HEK293 (cell line): ENCODE data around the gene CECR2.

ENCODE experiments used
- ELK4 ChIP-seq: IDR thresholded peaks from 2 replicates; pipeline ENCODE4 v1.6.1; 2011; ENCODE audit warnings: mild to moderate bottlenecking, low read depth, low read length, borderline replicate concordance
- FEZF1 ChIP-seq: fragments of 450-650 bp; formaldehyde crosslinking; IDR thresholded peaks from 2 replicates; pipeline ENCODE4 v1.5.1; 2016; ENCODE audit warnings: missing biosample characterization, missing genetic modification characterization
- GLIS2 ChIP-seq: fragments of 450-650 bp; formaldehyde crosslinking; IDR thresholded peaks from 2 replicates; pipeline ENCODE4 v1.5.1; 2016; ENCODE audit warnings: missing biosample characterization, missing genetic modification characterization
- HOXC10 ChIP-seq: sonication (generic); formaldehyde crosslinking; IDR thresholded peaks from 2 replicates; pipeline ENCODE4 v1.8.1; 2023; ENCODE audit warnings: mild to moderate bottlenecking, missing genetic modification reagents
- PRDM1 ChIP-seq: fragments of 450-650 bp; formaldehyde crosslinking; IDR thresholded peaks from 2 replicates; pipeline ENCODE4; 2016; ENCODE audit warnings: missing biosample characterization, missing genetic modification characterization
- PRDM4 ChIP-seq: fragments of 450-650 bp; formaldehyde crosslinking; IDR thresholded peaks from 2 replicates; pipeline ENCODE4 v1.5.1; 2017; ENCODE audit warnings: missing biosample characterization, missing genetic modification characterization
- RBAK ChIP-seq: fragments of 450-650 bp; formaldehyde crosslinking; IDR thresholded peaks from 2 replicates; pipeline ENCODE4 v1.5.1; 2016; ENCODE audit warnings: missing biosample characterization, missing genetic modification characterization
- ZBTB17 ChIP-seq: fragments of 450-650 bp; formaldehyde crosslinking; IDR thresholded peaks from 2 replicates; pipeline ENCODE4 v1.5.1; 2016; ENCODE audit warnings: missing biosample characterization, missing genetic modification characterization
- ZBTB7A ChIP-seq: fragments of 450-650 bp; formaldehyde crosslinking; IDR thresholded peaks from 2 replicates; pipeline ENCODE4 v1.5.1; 2016; ENCODE audit warnings: low read depth, missing biosample characterization, missing genetic modification characterization
- ZBTB8A ChIP-seq: fragments of 450-650 bp; formaldehyde crosslinking; IDR thresholded peaks from 2 replicates; pipeline ENCODE4 v1.5.1; 2016; ENCODE audit warnings: missing biosample characterization, missing genetic modification characterization
- ZFHX2 ChIP-seq: fragments of 450-650 bp; formaldehyde crosslinking; conservative IDR thresholded peaks from 2 replicates; pipeline ENCODE4 v1.5.1; 2016; ENCODE audit warnings: missing biosample characterization, missing genetic modification characterization
- ZFP3 ChIP-seq: fragments of 450-650 bp; formaldehyde crosslinking; IDR thresholded peaks from 2 replicates; pipeline ENCODE4 v1.5.1; 2016; ENCODE audit warnings: low read depth, missing biosample characterization, missing genetic modification characterization
- ZFP37 ChIP-seq: fragments of 450-650 bp; formaldehyde crosslinking; IDR thresholded peaks from 2 replicates; pipeline ENCODE4 v1.5.1; 2016; ENCODE audit warnings: missing biosample characterization, missing genetic modification characterization
- ZFP69B ChIP-seq: fragments of 450-650 bp; formaldehyde crosslinking; IDR thresholded peaks from 2 replicates; pipeline ENCODE4 v1.5.1; 2016; ENCODE audit warnings: missing biosample characterization, missing genetic modification characterization
- ZNF174 ChIP-seq: fragments of 450-650 bp; formaldehyde crosslinking; IDR thresholded peaks from 2 replicates; pipeline ENCODE4 v1.5.0; 2017; ENCODE audit warnings: missing biosample characterization, mild to moderate bottlenecking, missing genetic modification characterization
- ZNF248 ChIP-seq: fragments of 450-650 bp; formaldehyde crosslinking; IDR thresholded peaks from 2 replicates; pipeline ENCODE4 v1.5.1; 2017; ENCODE audit warnings: missing biosample characterization, missing genetic modification characterization
- ZNF26 ChIP-seq: fragments of 450-650 bp; formaldehyde crosslinking; IDR thresholded peaks from 2 replicates; pipeline ENCODE4 v1.5.1; 2016; ENCODE audit warnings: missing biosample characterization, missing genetic modification characterization
- ZNF266 ChIP-seq: fragments of 450-650 bp; formaldehyde crosslinking; IDR thresholded peaks from 2 replicates; pipeline ENCODE4 v1.5.1; 2016; ENCODE audit warnings: missing biosample characterization, missing genetic modification characterization, low read depth
- ZNF274 ChIP-seq, 2 experiments: fragments of 200-500 bp in 1 of 2; fragments of 450-650 bp in 1 of 2; sonication (Bioruptor generic) in 1 of 2; formaldehyde crosslinking in 1 of 2; IDR thresholded peaks; 2 replicates each; pipeline versions ENCODE4 v1.5.1 to v1.6.1; 2014 to 2016; ENCODE audit warnings: borderline replicate concordance in 1 of 2, inconsistent platforms in 1 of 2, low read length in 1 of 2, missing biosample characterization in 1 of 2, missing genetic modification characterization in 1 of 2
- ZNF292 ChIP-seq: fragments of 450-650 bp; formaldehyde crosslinking; IDR thresholded peaks from 2 replicates; pipeline ENCODE4 v1.5.1; 2016; ENCODE audit warnings: low read depth, missing biosample characterization, missing genetic modification characterization, borderline replicate concordance
- ZNF341 ChIP-seq: fragments of 450-650 bp; formaldehyde crosslinking; IDR thresholded peaks from 2 replicates; pipeline ENCODE4; 2016; ENCODE audit warnings: low read depth, missing biosample characterization, missing genetic modification characterization
- ZNF654 ChIP-seq: fragments of 450-650 bp; formaldehyde crosslinking; IDR thresholded peaks from 2 replicates; pipeline ENCODE4 v1.5.1; 2016; ENCODE audit warnings: low read depth, missing biosample characterization, missing genetic modification characterization
- ZNF664 ChIP-seq: fragments of 450-650 bp; formaldehyde crosslinking; IDR thresholded peaks from 2 replicates; pipeline ENCODE4 v1.5.1; 2016; ENCODE audit warnings: missing biosample characterization, missing genetic modification characterization
- ZNF677 ChIP-seq: fragments of 450-650 bp; IDR thresholded peaks from 2 replicates; pipeline ENCODE4 v1.5.0; 2018; ENCODE audit warnings: missing biosample characterization, mild to moderate bottlenecking, missing genetic modification characterization, moderate library complexity
- ZNF692 ChIP-seq: fragments of 450-650 bp; formaldehyde crosslinking; IDR thresholded peaks from 2 replicates; pipeline ENCODE4 v1.5.1; 2016; ENCODE audit warnings: missing biosample characterization, missing genetic modification characterization
- ZNF76 ChIP-seq: fragments of 450-650 bp; formaldehyde crosslinking; IDR thresholded peaks from 2 replicates; pipeline ENCODE4; 2016; ENCODE audit warnings: low read depth, missing biosample characterization, missing genetic modification characterization, borderline replicate concordance
- ZNF768 ChIP-seq: fragments of 450-650 bp; formaldehyde crosslinking; IDR thresholded peaks from 2 replicates; pipeline ENCODE4 v1.5.1; 2018; ENCODE audit warnings: missing biosample characterization, mild to moderate bottlenecking, missing genetic modification characterization
- ZNF777 ChIP-seq: fragments of 450-650 bp; formaldehyde crosslinking; IDR thresholded peaks from 2 replicates; pipeline ENCODE4 v1.5.1; 2017; ENCODE audit warnings: missing biosample characterization, missing genetic modification characterization, borderline replicate concordance
- ZNF843 ChIP-seq: fragments of 450-650 bp; formaldehyde crosslinking; IDR thresholded peaks from 2 replicates; pipeline ENCODE4 v1.5.1; 2016; ENCODE audit warnings: missing biosample characterization, missing genetic modification characterization
- TF ChIP-seq, protein P1 (sequence below): fragments of 450-650 bp; formaldehyde crosslinking; IDR thresholded peaks from 2 replicates; pipeline ENCODE4 v1.5.1; 2017; ENCODE audit warnings: missing biosample characterization, missing genetic modification characterization
- TF ChIP-seq, protein P2 (sequence below): fragments of 450-650 bp; formaldehyde crosslinking; IDR thresholded peaks from 2 replicates; pipeline ENCODE4 v1.5.1; 2016; ENCODE audit warnings: missing biosample characterization, missing genetic modification characterization

CECR2 gene

DNA sequence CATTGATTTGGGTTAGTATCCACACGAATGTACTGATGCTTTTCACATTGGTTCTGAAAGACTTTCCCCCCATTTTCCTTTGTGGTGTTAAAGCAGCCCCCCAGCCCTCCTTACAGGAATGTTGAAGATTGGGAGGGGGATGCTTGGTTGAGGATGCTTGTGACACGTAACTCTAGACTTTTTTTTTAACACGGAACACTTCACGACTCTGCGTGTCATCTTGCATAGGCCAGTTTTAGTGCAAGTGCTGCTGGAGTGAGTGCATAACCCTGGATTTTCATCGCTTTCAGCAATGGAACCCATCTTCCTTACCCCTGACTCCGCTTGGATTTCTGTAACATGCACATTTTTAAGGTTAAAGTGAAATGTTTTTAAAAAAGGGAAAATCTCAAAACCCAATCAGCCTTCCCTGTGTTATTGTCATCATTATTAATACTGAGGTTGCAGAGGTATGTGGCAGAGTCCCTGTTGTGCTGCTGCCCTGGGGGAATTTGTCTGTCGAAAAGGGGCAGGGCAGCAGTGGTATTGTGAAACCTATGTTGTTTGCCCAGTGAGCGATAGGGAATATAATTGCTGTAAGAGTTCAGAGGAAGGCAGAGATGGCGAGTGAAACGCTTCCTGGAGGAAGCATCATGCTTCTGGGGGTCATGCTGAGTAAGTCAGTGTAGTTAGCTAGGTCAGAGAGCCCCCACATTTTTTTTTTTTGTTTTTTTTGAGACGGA lies 12.1 kb downstream of the CECR2 start (continued):
- TF ChIP-seq GLIS2 (tag by site-specific recombination) (no peak), ZBTB8A (tag by site-specific recombination) (no peak), ZNF664 (tag by site-specific recombination) (no peak), ZNF292 (tag by site-specific recombination) (no peak), FEZF1 (tag by site-specific recombination) (no peak), ZNF768 (no peak), ZNF174 (tag by site-specific recombination) (no peak), ZFHX2 (tag by site-specific recombination) (no peak), RBAK (tag by site-specific recombination) (no peak), PRDM4 (tag by site-specific recombination) (no peak), ZNF677 (tag by site-specific recombination) (no peak), ZFP37 (tag by site-specific recombination) (no peak), ZBTB7A (tag by site-specific recombination) (no peak), ZNF341 (tag by site-specific recombination) (no peak), ZBTB17 (tag by site-specific recombination) (0 out of 2 replicates have a peak, but pooled peaks have one; percentile 20), ZNF26 (tag by site-specific recombination) (no peak), ZNF248 (tag by site-specific recombination) (no peak), ZNF843 (no peak), ZNF76 (tag by site-specific recombination) (no peak), PRDM1 (peak; percentile 70; the same call in 1 of the 2 replicates), ZNF266 (tag by site-specific recombination) (no peak), ZFP69B (tag by site-specific recombination) (no peak), ELK4 (no peak), ZNF777 (tag by site-specific recombination) (no peak), ZNF654 (tag by site-specific recombination) (no peak), ZFP3 (tag by site-specific recombination) (no peak), ZNF274 (IDR thresholded peaks at IDR 0.05; ENCODE audit: low read length) (no peak), ZNF274 (tag by site-specific recombination; IDR thresholded peaks at IDR 0.05; ENCODE audit: borderline replicate concordance) (no peak), ZNF692 (tag by site-specific recombination) (no peak), HOXC10 (CRISPR knock-in tag) (no peak)
- TF ChIP-seq, protein P1, sequence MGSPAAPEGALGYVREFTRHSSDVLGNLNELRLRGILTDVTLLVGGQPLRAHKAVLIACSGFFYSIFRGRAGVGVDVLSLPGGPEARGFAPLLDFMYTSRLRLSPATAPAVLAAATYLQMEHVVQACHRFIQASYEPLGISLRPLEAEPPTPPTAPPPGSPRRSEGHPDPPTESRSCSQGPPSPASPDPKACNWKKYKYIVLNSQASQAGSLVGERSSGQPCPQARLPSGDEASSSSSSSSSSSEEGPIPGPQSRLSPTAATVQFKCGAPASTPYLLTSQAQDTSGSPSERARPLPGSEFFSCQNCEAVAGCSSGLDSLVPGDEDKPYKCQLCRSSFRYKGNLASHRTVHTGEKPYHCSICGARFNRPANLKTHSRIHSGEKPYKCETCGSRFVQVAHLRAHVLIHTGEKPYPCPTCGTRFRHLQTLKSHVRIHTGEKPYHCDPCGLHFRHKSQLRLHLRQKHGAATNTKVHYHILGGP (tag by site-specific recombination), result no peak
- TF ChIP-seq, protein P2, sequence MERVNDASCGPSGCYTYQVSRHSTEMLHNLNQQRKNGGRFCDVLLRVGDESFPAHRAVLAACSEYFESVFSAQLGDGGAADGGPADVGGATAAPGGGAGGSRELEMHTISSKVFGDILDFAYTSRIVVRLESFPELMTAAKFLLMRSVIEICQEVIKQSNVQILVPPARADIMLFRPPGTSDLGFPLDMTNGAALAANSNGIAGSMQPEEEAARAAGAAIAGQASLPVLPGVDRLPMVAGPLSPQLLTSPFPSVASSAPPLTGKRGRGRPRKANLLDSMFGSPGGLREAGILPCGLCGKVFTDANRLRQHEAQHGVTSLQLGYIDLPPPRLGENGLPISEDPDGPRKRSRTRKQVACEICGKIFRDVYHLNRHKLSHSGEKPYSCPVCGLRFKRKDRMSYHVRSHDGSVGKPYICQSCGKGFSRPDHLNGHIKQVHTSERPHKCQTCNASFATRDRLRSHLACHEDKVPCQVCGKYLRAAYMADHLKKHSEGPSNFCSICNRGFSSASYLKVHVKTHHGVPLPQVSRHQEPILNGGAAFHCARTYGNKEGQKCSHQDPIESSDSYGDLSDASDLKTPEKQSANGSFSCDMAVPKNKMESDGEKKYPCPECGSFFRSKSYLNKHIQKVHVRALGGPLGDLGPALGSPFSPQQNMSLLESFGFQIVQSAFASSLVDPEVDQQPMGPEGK, result no peak
